Activated effector memory CD4-positive, alpha-beta T cell treated with Interleukin-2 at 50 U/mL for 16 hours (primary cell): ENCODE measurements around the gene MGMT.

Source experiments
- DNase-seq: peaks from one replicate; pipeline ENCODE4 v3.0.0-alpha.2; 2020

The MGMT gene

DNA sequence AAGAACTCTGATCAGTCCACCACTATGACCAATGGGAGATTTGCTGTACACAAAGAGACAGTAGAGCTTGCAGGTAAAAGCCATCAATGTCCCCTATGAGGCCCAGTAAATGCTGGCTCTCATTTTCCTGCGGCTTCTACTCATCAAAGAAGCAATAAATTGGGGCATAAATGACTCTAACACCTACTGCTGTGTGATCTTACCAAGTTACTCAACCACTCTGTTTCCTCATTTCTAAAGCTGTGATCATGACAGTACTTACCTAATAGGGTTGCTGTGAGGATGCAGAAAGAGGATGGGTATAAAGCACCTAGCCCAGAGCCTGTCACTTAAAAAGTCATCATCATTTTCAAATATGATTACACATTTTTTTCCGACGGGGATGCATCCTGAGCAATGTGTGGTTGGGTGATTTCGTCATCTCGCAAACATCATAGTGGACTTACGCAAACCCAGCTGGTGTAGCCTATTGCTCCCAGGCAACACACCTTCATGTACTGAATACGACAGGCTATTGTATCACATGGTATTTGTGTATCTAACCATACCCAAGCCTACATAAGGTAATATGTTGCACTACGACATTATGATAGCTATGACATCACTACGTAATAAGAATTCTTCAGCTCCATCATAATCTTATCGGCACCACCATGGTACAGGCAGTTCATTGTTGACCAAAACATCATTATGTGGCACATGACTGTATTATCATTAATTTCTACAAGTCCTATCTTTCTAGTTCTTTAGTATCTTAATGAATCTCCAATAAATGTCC, 7.1 kb upstream of the MGMT start:
- no peak for DNase-seq

DNA sequence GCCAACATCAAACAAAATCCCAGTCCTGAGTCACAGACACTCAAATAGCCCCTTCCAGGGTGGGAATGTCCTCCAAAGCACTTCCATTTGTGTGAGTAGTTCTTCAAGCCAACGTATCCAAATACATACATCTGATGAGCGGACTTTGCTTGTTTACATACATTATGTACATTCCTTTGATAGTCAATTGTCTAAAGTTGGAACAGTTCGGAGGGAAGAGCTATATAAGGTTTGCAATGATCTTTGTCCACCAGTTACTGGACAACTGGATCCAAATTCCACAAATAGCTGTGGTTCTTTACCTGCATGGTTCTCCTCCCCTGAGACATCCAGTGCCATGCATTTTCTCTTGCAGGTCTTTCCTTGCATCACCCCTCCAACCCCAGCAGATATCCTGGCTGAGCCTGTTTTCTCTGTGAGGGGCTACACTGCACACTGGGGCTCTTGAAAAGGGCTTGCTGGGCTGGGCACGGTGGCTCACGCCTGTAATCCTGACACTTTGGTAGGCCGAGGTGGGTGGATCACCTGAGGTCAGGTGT, 4.7 kb upstream of the MGMT start:
- DNase-seq: no peak

DNA sequence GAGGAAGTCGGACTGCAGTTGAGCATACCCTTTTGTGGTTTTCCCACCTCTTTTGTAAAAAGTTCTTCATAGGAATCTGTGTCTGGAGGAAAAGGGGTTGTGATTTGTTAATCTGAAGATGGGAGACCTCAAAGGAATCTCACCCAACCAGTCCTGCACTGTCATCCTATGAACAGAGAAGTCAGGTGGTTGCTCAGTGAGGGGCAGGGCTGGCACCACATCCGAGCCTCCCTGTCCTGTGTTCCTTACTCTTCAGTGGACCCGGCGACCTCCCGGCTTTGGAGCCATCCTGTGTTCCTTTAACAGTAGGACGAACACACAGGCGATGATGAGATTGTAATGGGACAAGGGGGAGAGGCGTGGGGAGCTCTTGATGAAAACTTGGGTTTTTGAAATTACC, 2.8 kb upstream of the MGMT start:
- DNase-seq: no peak

DNA sequence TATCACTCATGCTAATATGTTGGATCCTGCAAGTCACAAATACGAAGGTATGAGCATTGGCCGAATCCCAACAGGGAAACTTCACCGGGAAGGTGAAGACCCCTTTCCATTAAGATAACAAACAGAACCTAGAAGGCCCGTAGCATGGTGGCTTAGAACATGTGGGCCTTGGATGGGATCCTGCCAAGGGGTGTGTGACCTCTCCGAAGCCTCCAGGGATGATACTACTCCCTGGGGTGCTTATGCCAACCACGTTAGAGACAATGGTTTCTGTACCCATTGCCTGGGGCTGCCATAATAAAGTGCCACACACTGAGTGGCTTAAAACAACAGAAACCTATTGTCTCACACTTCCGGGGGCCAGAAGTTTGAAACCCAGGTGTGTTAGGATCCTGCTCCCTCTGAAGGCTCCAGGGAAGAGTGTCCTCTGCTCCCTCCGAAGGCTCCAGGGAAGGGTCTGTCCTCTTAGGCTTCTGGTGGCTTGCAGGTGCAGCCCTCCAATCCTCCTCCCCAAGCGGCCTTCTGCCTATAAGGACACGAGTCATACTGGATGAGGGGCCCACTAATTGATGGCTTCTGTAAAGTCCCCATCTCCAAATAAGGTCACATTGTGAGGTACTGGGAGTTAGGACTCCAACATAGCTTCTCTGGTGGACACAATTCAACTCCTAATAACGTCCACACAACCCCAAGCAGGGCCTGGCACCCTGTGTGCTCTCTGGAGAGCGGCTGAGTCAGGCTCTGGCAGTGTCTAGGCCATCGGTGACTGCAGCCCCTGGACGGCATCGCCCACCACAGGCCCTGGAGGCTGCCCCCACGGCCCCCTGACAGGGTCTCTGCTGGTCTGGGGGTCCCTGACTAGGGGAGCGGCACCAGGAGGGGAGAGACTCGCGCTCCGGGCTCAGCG, 992 bp upstream of the MGMT start:
- DNase-seq: no peak

DNA sequence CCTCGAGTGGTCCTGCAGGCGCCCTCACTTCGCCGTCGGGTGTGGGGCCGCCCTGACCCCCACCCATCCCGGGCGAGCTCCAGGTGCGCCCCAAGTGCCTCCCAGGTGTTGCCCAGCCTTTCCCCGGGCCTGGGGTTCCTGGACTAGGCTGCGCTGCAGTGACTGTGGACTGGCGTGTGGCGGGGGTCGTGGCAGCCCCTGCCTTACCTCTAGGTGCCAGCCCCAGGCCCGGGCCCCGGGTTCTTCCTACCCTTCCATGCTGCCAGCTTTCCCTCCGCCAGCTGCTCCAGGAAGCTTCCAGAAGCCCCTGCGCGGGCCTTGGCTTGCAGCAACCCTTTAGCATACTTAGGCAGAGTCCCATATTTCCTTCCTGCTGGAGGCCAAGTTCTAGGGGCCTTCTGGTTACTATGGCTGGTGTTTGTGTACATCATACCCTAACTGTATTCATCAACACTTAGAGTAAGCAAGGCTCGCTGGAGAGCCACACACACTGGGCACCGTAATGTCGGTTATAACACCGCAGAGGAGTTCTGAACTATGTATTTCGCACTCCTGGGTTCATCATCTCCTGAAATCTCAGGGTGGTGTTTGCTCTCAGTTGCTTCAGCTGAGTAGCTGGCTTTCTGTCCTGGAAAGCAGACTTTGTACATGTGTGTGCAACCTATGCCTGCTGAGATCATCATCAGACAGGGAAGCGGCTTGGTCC, 471 bp downstream of the MGMT start:
- no peak for DNase-seq

DNA sequence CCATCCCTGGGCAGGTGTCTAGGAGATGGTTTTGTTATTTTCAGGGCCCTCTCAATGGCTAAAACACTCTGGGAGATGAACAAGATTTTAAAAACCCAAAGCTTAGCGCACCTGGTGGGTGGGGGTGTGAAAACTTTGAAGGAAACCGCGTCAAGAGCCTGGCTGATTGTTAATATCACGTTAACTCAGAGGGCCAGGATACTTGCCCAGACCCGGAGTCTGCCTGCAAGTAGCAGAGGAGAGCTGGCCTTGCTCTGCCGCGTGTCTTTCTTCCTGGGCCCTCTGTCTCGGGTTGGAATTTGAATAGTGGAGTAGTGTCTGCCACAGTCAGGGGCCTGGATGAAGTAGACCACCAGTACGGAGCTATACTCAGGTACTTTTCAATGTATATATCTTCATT, 1.1 kb downstream of the MGMT start:
- no peak for DNase-seq

DNA sequence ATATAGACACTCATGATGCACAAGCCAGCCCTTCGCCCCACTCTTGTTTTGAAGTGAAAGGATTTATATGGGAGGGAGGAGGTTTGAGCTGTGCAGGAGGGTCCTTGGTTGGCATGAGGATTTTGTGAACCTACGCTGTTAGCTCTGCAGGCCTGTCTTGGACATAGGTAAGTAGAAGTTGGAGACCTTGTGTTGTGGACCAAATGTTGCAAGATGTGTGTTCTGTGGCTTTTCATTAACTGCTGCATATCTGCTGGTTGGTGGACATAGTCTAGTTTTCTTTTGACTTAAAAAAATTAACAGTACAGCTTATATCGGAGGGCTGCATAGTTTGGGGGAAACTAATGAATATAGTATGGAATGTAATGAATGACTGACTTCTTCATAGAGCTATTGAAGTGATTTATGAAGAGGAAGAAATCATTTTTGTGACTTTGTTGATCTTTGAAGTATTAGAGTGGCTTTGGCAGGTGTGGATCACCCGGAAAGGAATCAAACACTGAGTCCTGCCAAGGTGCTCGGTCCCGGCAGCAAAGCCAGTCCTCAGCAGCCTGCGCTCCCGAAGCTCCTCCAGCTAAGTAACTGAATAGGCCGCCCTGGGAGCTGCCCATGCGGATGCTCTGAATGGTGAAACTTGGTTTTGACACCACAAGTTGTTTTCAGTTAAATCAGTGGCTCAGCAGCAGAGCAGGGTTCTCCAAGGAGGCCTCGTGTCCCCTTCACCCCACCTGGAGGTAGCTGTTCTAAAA, 3.2 kb downstream of the MGMT start:
- no peak for DNase-seq

DNA sequence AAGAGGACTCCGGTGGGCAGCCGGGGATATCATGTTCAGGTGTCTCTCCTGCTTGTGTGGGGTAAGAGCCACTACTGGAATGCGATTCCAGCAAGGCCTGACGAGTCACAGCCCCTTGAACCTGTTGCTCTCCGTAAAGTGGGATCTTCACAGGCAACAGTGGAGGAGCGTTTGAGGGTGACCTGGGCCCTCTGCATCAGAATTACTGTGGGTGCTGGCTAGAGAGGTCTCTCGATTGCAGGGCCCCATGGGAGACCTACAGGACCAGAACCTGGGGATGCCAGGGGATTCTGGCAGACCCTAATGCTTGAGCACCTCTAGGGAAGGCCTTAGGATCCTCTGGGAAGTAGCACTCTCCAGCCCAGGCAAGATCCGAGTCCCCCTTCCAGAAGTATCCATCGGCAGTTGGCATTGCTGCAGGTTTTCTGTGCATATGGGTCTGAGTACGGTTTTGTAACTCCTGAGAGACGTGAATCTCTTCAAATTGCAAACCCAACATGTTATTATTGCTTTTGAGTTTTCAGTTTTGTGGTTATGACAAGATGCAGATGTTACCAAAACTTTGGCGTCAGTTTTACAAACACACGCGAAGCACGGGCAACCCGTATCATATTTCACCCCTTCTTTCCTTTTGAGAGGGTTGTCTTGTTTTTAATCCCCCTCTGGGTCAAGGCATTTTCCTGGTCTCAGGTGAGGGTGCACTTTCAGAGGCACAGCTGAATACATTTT, 4.6 kb downstream of the MGMT start:
- no peak for DNase-seq

DNA sequence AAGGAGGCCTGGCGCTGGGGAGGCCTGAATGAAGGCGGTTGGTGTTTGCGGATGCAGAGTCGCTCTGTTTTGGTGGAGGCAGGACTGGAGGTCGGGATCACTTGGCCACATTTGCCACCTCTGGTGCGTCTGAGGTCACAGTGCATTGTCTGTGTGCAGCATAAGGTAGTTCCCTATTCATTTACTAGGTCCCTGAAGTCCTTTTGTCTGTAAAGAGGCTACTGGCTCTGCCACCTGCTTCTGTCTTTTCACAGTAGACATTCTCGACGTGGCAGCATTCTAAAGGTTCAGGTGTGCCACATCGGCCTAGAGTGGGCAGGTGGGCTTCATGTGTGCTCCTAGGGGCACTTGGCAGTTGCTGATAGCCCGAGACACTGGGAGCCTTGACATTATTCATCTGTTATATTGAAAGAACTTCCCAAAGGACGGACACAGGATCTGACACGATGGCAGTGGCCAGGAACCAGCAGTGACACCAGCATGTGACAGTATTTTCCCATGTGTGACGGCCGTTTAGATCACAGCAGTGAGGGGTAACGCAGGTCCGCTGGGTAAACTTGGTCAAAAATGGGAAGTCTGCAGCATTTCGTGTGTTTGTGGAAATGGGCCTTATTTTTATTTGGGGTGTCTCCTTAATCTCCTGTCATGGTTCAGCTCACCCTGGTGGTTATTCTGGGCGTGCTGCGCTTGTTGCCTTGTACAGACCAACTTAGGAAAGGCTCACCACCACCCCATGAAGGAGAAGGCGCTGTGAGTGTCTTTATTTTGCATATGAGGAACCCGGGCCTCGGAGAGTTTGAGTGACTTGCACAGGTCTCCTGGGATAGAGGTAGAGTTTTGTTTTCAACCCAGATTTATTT, 5.9 kb downstream of the MGMT start:
- no peak for DNase-seq

DNA sequence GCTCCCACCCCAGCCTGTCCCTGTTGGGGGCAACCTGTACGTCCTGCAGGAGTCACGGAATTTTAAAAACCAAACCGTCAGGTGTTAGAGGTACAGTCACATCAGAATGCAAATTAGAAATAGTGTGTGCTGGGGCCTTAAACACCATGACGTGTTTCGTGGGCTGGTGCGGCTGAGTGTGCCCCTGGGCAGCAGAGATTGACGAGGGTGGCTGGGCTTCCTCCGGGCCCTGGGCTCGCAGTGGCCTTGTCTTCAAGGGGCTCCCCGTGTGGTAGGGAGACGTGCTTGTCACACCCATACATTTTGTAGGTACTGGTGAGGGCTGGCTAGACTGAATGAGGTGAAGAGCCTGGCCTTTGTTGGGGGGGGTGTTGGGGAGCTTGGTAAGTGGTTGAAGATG, 7.6 kb downstream of the MGMT start:
- DNase-seq: no peak

DNA sequence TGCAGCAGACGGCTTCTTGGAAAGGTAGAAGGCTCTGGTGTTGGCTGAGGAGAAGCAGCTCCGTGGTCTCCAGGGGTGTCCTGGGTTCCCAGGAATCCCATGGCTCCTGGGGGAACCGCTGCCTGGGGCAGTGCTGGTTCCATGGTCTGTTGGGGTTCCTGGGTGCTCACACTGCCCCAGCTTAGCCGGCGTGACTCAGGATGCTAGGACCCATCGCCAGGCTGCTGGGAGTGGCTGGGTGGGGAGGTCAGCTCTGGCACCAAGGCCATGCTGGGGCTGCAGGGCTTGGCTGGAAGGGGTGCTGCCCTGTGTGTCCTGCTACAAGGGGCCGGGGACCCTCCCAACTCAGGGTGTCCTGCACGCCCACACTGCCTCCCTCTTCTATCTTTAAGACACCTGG, 9.4 kb downstream of the MGMT start:
- DNase-seq: no peak

DNA sequence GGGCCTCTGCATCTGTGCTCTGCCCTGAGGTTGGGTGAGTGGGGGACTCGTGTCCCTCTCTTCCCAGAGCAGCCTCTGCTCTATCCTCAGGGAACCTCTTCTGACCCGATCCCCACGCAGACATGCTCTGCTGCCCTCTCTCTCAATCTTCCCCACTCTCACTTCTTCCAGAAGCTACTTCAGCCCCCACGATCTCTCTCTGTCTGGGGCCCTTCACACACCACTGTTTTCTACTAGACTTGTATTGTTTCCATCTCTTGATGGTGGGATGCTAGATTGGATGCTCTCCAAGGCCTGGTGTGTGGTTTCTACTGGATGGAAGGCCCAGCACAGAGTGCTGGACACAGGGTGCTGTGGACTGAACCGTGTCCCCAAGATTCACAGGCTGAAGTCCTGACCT, 10.0 kb downstream of the MGMT start:
- DNase-seq: no peak

DNA sequence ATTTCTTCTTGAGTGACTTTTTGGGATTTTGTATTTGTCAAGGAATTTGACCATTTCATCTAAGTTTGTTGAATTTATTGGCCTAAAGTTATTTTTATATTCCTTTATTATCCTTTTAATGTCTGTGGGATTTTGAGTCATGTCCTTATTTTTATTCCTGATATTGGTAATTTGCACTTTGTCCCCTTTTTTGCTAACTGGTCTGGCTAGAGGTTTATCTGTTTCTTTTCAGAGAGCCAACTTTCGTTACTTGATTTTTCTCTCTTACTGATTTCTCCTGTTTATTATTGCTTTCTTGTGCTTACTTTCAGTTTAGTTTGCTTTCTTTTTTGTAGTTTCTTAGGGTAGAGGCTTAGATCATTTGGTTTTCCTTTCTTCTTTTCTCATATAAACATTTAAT, 14.6 kb downstream of the MGMT start:
- no peak for DNase-seq

DNA sequence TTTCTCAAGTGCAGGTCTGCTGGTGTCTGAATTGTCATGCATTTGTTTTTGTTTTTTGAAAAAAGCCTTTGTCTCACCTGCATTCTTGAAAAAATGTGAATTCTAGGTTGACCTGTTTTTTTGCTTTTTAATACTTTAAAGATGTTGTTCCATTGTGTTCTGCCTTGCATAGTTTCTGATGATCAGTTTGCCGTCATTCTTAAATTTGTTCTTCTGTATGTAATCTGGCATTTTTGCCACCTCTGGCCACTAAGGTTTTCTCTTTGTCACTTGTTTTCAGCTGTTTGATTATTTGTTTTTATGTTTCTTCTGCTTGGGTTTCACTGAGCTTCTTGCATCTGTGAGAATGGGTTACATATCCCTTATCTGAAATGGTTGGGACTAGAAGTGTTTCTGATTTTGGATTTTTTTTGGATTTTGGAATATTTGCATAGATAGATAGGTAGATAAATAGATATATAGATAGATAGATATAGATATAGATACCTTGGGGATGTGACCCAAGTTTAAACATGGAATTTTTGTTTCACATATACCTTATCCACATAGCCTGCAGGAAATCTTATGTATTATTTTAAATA, 16.5 kb downstream of the MGMT start:
- no peak for DNase-seq

DNA sequence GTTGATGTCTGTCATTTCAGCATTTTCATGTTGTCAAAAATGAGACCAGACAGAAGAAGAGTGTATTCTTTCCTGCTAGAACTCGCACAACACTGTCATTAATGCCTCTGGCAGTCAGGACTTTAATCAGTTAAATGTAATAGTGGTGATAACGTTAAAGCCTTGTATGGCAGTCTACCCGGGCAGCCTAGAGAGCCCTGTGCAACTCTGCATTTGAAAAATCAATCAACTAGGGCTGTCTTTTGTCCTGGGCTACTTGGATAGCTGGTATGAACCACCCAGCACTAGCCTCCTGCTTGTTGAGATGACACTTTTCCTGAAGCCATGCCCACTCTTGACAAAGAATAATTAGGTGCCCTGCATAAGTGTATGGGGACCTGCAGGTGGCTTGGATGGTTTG, 19.8 kb downstream of the MGMT start:
- DNase-seq: no peak

DNA sequence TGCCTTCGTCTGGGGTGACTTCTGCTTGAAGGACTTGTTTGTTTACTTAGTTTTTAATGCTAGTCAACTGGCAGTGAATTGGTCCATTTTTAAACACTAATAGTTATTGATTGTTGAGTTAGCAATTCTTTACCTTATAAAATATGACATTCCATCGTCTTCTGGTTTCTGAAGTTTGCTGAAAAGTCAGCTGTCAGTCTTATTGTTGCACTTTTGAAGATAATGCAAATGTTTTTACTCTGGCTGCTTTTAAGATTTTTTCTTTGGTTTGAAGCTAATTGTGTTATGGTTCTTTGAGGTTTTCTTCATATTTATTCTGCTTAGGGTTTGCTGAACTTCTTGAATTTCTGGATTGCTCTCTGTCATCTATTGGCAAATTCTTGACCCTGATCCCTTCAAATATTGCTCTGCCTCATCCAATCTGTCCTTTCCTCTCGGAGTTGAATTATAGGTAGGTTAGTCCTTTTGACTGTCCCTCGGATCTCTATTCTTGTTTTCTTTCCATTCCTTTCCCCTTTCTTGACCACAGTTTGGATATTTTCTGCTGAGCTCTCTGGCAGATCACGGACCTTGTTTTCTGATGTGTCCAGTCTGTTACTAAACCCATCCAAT, 24.2 kb downstream of the MGMT start:
- no peak for DNase-seq

DNA sequence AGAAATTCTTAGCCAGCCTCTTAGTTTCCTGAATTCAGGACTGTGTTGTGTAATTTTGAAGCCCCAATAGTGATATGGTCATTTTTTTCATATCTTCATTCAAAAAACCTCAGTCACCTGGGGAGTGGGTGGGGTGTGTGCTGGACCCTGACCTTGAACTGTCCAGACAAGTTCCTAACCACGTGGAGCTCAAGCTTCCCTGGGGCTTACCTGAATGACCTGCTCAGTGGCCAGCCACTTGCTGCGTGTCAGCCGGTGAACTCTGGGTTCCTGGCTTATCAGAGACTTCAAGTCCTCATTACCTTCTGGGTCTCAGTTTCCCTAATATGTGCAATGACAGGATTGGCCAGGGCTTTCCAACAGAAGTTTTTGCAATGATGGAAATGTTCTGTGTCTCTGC, 27.1 kb downstream of the MGMT start:
- no peak for DNase-seq

DNA sequence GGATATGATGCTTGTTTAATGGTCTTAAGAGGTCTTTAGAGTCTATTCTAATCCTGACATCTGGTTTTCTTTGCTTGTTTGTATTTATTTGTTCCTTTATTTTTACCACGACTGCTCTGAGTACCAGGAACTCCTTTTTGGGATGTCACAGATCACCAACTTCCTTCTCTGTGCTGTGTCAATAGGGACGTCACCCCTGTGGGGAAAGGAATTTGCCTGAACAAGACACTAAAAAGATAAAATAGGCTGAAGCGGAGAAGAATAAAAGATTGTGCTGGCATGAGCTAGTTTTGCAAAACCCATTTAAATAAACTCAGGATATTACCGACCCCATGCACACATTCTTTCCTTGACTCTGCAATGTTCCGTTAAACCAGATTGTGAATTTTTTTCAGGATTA, 27.7 kb downstream of the MGMT start:
- DNase-seq: no peak

DNA sequence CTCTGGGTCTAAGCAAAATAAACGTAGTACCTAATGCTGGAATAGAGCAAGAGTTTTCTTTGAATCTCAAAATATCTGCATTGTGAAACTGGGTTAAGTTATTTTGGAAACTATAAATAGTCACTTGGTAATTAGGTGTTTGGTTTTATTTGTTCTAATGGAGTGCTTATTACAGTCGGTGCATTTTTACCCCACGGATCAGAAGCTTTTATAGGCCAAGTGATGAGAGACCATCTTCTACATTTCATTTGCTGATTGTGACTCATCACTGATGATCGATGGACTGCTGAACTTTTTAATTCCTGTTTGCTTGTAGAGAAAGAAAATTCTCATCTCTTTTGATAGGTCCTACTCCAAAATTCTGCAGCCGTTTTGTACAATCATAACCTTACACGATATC, 28.2 kb downstream of the MGMT start:
- no peak for DNase-seq

DNA sequence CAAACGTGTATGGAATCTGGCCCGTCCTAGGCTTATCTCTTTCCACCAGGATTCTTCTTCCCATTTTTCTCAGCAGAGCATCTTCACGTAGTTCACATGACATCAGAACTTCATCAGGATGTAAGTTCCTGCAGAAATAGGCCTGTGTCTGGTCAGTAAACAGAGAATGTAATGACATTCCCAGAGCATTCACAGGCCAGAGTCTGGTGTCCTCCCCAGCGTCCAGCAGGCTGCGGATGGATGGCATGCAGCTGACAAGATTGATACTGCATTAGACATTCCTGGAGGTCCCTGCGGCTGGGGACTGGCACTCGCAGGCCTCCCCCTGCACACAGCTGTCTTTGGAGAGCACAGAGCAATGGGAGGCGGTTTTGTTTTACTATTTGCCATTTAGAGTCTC, 28.7 kb downstream of the MGMT start:
- no peak for DNase-seq
